ENCODE data around the gene MYO16.

The MYO16 gene

GRCh38 chr13:109148243-109148642 is 518.8 kb downstream of the MYO16 start:
- FAIRE-seq: no peak
- DNase-seq (ENCODE audit: low spot score): no peak

GRCh38 chr13:109150696-109151095 is 521.3 kb downstream of the MYO16 start:
- FAIRE-seq: no peak
- no peak for DNase-seq (ENCODE audit: low spot score)

- DNase-seq (ENCODE audit: low spot score) (no peak), FAIRE-seq (no peak)
Measured at GRCh38 chr13:109151255-109151654, 521.8 kb downstream of the MYO16 start.

DNA sequence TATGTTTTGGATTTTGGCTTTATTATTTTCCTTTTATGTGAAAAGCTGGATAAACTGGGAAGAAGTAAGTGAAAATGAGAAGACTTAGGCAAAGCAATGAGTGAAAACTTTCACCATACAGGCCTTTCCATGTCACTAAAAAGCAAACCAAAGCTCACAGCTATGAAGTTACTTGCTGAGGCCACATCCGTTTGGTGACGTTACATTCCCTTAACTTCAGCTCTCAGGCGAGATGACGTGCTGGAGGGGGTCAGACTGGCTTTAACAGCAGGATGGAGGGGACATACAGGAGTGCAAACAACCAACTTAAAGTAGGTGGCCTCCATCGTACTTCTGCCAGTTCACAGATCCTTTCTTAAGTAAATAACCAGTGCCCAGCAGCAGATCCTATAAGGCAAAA is 522.3 kb downstream of the MYO16 start:
- no peak for DNase-seq (ENCODE audit: low spot score)
- no peak for FAIRE-seq

GRCh38 chr13:109152311-109152820 is 523.0 kb downstream of the MYO16 start:
- no peak for FAIRE-seq
- DNase-seq (ENCODE audit: low spot score): no peak

DNA sequence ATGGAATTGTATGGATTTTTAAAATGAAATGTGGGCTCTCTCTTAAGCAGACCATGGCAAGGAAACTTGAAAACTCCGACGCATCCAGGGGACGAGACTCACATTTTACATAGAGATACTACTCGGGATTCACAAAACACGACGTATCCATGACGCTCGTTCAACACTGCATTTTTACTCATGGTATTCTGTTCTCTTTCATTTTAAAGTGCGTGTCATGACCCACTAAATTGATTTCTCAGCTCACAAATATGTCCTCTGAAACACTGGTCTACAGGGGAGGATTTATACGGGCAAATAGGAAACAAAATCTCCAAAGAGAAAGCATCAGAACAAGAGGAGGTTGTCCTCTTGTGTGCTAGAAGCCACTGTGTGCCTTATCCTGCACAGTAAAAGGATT is 523.5 kb downstream of the MYO16 start:
- FAIRE-seq: no peak
- no peak for DNase-seq (ENCODE audit: low spot score)

- DNase-seq (ENCODE audit: low spot score) (no peak), FAIRE-seq (no peak)
Measured at GRCh38 chr13:109154146-109154545, 524.7 kb downstream of the MYO16 start.

DNA sequence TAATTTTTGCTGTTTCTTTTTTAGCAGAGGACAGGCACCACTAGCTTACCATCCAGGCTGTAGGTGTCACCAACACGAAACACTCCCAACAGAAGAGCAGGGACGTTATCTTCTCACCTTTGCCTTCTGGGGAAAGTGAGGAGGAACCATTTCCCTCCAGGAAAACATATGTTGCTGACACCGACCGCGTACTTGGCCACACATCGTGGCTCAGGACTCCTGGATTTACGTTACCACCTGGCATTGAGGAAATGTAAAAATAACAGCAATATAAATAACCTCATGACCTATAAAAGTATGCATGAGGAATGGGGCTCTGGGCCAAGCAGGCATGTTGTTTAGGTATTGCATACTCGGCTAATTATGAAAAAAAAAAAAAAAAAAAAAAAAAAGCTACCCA is 525.1 kb downstream of the MYO16 start:
- no peak for DNase-seq (ENCODE audit: low spot score)
- no peak for FAIRE-seq

- FAIRE-seq: no peak
- DNase-seq (ENCODE audit: low spot score): no peak
Measured at GRCh38 chr13:109154966-109155761, 525.8 kb downstream of the MYO16 start.

- FAIRE-seq (peak; percentile 81), DNase-seq (ENCODE audit: low spot score) (peak; percentile 80)
Measured at GRCh38 chr13:109156181-109156935, 526.9 kb downstream of the MYO16 start.

DNA sequence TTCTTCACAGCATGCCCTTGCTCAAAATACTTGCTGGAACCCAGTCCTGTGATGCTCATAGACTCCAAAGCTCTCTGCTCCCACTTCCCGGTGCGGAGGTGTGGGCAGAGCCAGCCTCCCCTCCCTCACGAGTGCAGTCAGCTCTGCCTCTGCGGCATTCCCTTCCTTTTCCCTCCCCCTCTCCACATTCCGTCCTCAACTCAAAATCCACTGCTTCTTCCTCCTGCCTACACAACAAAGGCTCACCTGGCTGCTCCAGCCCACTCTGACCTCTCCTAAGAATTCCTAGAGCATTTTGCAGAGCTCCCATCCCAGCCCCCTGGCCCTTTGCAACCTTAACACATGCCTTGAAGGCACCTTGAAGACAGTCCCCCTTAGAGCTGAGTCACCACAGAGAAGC is 527.9 kb downstream of the MYO16 start:
- FAIRE-seq (no peak), DNase-seq (ENCODE audit: low spot score) (no peak)

GRCh38 chr13:109158383-109158782 is 529.0 kb downstream of the MYO16 start:
- no peak for DNase-seq (ENCODE audit: low spot score)
- no peak for FAIRE-seq

DNA sequence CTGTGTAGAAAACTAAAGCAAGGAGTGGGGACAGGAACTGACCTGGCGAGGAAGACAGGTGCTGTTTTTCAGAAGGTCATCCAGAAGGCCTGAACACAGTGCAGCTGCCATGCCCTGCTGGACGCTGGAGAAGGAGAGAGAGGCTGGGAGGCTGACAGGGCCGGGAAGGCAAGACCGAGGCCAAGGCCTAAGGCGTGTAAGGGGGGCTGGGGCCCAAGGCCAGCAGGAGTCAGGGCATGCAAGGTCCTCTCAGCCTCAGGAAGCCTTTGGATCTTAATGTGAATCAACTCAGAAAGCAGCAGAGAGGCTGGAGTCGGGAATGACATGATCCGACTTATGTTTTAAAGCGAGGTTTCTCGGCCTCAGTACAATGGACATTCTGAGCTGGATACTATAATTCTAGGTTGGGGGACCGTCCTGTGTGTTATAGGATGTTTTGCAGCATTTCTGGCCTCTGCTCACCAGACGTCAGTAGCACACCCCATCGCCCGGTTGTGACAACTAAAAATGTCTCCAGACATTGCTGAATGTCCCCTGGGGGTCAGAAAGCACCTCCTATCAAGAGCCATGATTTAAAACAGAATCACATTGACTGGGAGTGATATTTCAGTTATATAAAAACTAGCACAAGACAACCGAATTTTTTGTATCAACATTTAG is 530.4 kb downstream of the MYO16 start:
- DNase-seq (ENCODE audit: low spot score) (no peak), FAIRE-seq (no peak)

GRCh38 chr13:109160357-109160756 is 530.9 kb downstream of the MYO16 start:
- FAIRE-seq (no peak), DNase-seq (ENCODE audit: low spot score) (no peak)

DNA sequence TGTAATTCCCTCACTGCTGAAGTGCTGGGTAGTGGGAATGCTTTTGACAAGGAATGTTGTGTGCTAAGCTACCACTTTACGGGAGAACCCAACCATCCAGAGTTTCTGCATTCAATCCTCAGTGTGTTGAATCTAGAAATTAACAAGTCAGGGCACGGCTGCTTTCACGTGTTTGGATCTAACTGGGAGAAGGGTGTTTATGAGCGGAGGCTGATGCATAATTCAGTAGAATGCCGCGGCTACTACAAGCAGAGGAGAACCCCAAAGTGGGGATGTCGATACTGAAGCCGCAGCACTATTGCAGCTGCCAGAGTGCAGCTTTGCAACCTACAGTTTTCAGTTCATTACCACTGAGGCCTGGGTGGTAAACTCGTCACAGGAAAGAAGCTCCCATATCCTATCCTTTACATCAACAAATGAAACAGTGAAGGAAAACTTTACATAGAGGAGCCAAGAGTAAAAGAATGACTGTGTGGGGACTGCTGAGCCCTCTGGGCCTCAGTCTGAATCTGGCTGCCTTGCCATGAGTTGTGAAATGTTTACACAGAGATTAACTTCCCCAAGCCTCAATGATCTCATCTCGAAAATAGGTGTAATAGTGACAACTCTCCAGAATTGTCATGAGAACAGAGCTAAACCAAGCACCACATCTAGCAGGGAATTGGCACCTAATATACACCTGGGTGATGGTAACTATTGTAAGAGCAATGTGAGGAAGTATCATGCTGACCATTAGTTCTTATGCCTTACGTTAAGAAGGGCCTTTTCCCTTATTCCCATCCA is 531.7 kb downstream of the MYO16 start:
- DNase-seq (ENCODE audit: low spot score) (peak; percentile 42), FAIRE-seq (no peak)

DNA sequence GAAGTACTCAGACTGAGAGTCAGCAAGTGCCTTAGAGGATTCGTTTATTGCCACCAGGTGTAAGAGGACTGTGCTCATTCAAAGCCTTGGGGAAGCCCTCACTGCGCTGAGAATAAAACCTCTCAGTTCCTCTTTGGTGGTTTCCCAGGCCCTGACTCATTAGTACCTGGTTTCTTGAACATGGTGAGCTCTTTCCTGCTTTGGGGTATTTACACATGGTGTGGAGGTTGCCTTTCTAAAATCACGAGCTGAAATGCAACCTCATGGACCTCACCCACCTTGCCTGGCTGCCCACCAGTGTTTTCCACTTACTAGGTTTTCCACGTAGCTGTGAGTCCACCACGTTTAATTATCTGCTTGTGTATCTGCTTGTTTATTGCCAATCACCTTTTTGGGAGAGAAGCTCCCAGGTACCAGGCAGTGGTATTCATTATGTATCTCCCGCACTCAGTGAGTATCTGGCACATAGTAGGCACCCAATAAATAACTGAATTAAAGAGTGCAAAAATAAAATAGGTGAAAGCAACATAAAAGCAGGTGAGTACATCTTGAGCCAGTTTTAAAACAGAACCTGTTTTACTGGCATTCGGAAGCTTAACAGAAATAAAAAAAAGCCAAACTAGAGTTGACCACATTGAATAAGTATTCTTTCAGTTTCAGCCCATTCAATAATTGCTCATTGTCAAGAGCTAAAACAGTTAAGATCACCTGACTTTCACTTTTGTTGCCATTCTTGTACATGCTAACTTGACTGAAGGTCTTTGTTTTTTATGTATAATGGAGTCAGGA is 533.0 kb downstream of the MYO16 start:
- DNase-seq (ENCODE audit: low spot score) (no peak), FAIRE-seq (no peak)

- DNase-seq (ENCODE audit: low spot score) (no peak), FAIRE-seq (no peak)
Measured at GRCh38 chr13:109163037-109163379, 533.6 kb downstream of the MYO16 start.

GRCh38 chr13:109165417-109165904 is 536.0 kb downstream of the MYO16 start:
- DNase-seq (ENCODE audit: low spot score): no peak
- no peak for FAIRE-seq

DNA sequence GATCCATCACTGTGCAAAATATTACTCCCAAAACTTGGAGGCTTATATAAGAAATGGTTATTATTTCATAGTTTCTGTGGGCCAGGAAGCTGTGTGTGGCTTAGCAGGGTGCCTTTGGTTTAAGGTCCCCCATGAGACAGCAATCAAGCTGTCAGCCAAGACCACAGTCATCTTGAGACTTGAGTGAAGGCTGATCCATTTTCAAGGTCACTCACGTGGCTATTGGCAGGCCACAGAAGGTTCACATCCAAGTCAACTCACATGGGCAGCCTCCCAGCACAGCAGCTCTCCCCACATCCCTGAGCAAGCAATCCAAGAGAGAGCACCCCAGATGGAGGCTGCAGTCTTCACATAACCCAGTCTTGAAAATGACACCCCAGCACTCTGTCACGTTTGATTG is 537.4 kb downstream of the MYO16 start:
- DNase-seq (ENCODE audit: low spot score) (no peak), FAIRE-seq (no peak)

DNA sequence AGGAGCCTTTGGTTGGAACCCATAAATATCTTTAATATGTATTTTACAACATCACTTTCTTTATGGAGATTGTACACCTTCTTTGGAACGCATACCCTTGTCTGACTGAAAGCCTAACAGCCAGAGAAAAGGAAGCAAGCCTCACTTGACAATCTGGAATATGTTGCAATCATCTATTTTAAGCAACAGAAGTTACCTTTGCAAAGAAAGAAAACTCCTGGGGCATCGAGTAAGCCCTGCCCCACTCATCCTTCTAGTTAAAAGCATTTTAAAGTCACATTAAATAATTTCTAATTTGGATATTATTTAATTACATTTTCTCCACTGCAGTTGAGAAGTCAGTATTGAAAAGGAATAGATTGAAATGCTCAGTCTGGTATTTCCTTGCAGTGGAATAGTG is 542.7 kb downstream of the MYO16 start:
- no peak for FAIRE-seq
- no peak for DNase-seq (ENCODE audit: low spot score)
